Aorta (tissue), 5 donors: ENCODE data around the gene SELENOS. TPM values are rescaled to one million over a fixed set of nuclear protein-coding genes. Genes with fewer than 3 reads are reported as not detected.

ENCODE experiments used
- ATAC-seq: fragments of 200-7000 bp; cut with Tn5 transposase; one replicate; pipeline ENCODE4 v1.9.1; 2022; ENCODE audit warnings: moderate library complexity; ENCODE audit not compliant: low FRiP score
- DNase-seq, 2 donors: peaks; one replicate each; pipeline ENCODE4 v3.0.0-alpha.2; 2020
- H3K27ac ChIP-seq, 2 donors: one replicate each; pipeline ENCODE4 v1.5.1; 2013; ENCODE audit warnings: low read length in 2 of 2, mild to moderate bottlenecking in 2 of 2, moderate library complexity in 2 of 2, control low read depth in 1 of 2, inconsistent platforms in 1 of 2, low read depth in 1 of 2
- H3K27me3 ChIP-seq, 2 donors: one replicate each; pipeline ENCODE4 v1.6.1; 2013; ENCODE audit warnings: control low read depth in 1 of 2, low read length in 1 of 2, mild to moderate bottlenecking in 1 of 2, moderate library complexity in 1 of 2; ENCODE audit not compliant: insufficient read depth in 2 of 2, control insufficient read depth in 1 of 2
- H3K36me3 ChIP-seq, 2 donors: one replicate each; pipeline ENCODE4 v1.6.1; 2013; ENCODE audit warnings: control low read depth in 1 of 2, low read length in 1 of 2, mild to moderate bottlenecking in 1 of 2; ENCODE audit not compliant: insufficient read depth in 2 of 2, control insufficient read depth in 1 of 2
- H3K4me1 ChIP-seq, 2 donors: one replicate each; pipeline ENCODE4 v1.6.1; 2013; ENCODE audit warnings: low read length in 2 of 2, control low read depth in 1 of 2, mild to moderate bottlenecking in 1 of 2, moderate library complexity in 1 of 2; ENCODE audit not compliant: insufficient read depth in 2 of 2, control insufficient read depth in 1 of 2
- H3K4me3 ChIP-seq, 2 donors: one replicate each; pipeline ENCODE4 v1.5.1; 2013; ENCODE audit warnings: low read length in 2 of 2, control low read depth in 1 of 2, mild to moderate bottlenecking in 1 of 2
- H3K9me3 ChIP-seq: one replicate; pipeline ENCODE4 v1.6.1; 2013; ENCODE audit warnings: mild to moderate bottlenecking, low read length; ENCODE audit not compliant: control insufficient read depth
- WGBS, 2 donors: extraction: QIAGEN DNeasy Blood & Tissue Kit; methylation state at CpG; one replicate each; pipeline ENCODE4 v1.1.7; 2013; 5-methylcytosine and 5-hydroxymethylcytosine counted together
- intact Hi-C, 2 donors: fragments of 100-400 bp; cut with DNase I; formaldehyde crosslinking; loops; one replicate each; pipeline versions ENCODE4 v1.14.2 to v1.15.0; 2022
- polyA plus RNA-seq, 2 donors: library from polyadenylated mRNA; stranded (reverse); fragments of 200-250 nt; gene quantifications; one replicate each; pipeline ENCODE4 v1.2.3, GENCODE V29; 2013
- total RNA-seq, 2 donors: library from RNA; stranded (reverse); fragmentation: NEBNext Ultra II Directional; extraction: Animal tissue kit (Norgen Biotek cat#: 25700); gene quantifications; one replicate each; pipeline ENCODE4 v1.2.1, GENCODE V29; 2021
- donor health status: healthy with polysubstance abuse.
- donor health status: Bipolar disorder and iron deficiency.
- donor health status: DM: no; HTN: no; CAD: no.
- donor health status: DM: no; HTN: no; CAD: no.
- donor health status: DM: yes; HTN: yes; CAD: no.

SELENOS gene
- total and polyA plus RNA-seq, 4 donors, result 69.0 to 123 (median 94.7) TPM

DNA sequence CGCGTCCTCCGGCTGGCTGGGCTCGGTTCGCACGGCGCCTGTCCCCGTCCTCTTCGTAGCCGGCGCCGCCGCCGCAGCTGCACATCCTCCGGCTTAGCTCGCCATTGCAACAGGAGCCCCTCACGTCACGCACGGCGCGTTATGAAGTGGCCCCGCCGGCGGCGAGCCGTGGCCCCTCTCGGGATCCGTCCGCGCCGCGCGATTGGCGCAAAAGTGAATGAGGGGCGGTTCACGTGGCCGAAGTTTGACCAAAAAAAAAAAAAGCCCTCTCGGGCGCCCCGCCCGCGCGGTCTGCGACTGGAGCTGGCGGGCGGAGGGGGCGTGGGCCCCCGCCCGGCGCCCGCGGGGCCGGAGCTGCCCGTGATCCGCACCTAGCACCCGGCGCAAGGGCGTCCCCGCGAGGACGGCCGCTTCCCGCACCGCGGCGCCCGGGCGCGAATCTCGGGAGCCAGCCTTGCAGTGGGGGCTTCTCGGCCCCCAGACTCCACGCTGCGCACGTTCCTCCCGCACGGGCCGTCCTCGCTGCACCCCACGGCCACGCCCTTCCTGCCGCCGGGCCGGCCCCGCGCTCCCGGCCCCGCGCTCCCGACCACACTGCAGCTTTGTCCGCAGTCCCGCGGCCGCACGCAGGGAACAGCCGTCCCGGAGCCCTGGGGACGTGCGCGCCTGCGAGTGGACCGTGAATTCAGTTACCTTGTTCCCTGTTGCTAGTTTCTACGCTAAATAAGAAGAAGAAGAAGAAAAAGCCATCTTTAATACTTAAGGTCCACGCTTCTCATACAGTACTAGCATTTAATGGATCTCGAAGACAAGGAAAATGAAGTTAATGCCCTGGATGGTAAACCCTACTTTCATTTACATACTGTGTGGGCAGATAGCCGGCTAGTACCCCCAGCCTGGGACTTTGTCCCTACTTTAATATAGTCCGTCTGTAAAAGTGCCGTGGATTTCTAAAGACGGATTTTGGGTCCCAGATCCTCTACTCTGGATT lies 25.2 kb downstream of the SELENOS start, which contains the start of gene CHSY1:
Gene CHSY1, minus strand, starts transcription at position 219 of the 991 bp plus-strand sequence. CDS start 592 bp downstream, outside the sequence.
- DNase-seq, result peak; percentile 96 to 98
- peak within 1 kb of the TSS; percentile 73 to 92 for H3K27ac ChIP-seq
- H3K4me1 ChIP-seq, result peaks cover 0 to 2% of the 10 kb centered on the region in 2 donors
- peak within 1 kb of the TSS; percentile 65 to 70 for H3K4me3 ChIP-seq
- H3K27me3 ChIP-seq, result no peaks in the 10 kb centered on the region
- H3K36me3 ChIP-seq, result no peaks in the 10 kb centered on the region
- peak; percentile 93 for ATAC-seq
- intact Hi-C loops, result loop anchor here (1.0 to 10.0 kb wide), 6 partner anchors 55 to 337 kb away; partner anchors contain the start of gene LRRK1 (in 1 of the 2)
- WGBS, 2 donors, result 0% methylated on average over 71 to 108 of the region's 108 CpGs
- H3K9me3 ChIP-seq, result no peaks in the 10 kb centered on the region

DNA sequence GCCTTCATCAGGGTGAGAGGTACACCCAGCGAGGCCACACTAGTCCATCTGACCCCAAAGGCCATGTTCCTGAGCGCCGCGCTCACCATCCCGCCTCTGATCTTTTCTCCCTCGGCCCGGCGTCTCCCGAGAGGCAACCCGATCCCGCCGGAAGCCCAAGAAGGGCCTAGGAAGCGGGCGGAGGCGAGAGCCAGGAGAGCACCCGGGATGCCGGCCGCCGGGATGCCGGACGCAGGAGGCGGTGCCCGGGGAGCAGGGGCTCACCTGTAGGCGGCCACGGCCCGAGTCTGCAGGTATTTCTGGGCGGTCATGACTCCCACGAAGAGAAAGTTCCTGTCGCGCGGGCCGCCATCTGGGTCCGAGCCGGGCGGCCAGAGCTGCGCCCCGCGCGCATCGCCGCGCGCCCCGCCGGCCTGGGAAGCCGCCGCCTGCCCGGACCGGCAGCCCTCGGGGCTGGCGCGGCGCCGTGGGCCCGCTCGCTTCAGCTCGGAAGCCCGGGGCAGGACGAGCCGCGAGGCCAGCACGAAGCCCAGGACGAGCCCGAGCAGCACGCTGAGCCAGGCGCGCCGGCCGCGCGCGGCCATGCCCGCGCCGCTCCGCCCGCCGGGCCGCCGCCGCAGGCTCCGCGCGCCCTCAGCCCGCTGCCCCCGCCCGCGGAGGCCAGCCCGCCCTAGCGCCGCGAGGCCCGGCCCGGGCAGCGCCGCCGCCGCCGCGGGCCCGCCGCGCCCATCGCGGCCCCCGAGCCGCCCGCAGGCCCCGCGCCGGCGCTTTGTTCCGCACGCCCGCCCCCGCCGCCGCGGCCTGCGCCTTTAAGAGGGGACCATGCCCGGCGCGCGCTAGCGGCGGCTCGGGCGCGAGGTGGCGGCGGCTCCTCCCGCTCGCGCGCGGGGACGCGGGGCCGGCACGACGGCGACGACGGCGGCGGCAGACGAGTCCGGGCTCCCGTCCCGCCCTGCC lies 26.1 kb downstream of the SELENOS start:
- DNase-seq, result peak in 1 of 2 donors; percentile 83

DNA sequence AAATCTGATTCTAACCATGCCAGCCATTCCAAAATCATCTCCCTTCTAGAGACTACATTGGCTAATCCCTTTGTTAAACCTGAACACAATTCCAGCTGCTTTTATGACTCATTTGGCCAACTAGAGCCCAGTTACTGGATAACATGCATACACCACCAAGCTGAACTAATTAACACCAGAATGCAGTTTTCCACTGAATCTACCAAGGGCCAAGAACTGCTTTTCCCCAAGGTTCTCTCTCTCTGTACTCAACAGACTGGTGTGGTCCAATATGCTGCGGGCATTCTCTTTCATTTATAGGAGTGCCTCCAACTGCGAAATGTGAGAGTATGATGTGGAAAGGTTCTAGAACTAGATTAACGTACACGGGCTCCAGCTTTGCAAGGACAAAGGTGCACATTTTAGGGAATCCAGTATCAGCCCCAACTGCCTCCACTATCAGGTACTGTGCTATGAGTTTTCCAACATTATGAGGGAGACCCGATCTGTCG lies 26.9 kb downstream of the SELENOS start:
- WGBS, 2 donors, result 2 to 4% methylated on average over 6 of the region's 6 CpGs
- DNase-seq, result no peak
- Histone ChIP-seq H3K27ac (peak overlapping the region in 1 of 2 donors; percentile 11), H3K36me3 (no peaks in the 10 kb centered on the region), H3K9me3 (no peaks in the 10 kb centered on the region), H3K4me3 (peak overlapping the region; percentile 65 to 70), H3K27me3 (no peaks in the 10 kb centered on the region), H3K4me1 (peaks cover 2 to 7% of the 10 kb centered on the region in 2 donors)
- intact Hi-C loops, result loop anchor here (2.0 to 10.0 kb wide), 5 partner anchors 53 to 336 kb away; partner anchors contain the start of gene LRRK1 (in 1 of the 2)
- peak; percentile 1 for ATAC-seq

More for the DNA sequence above, 26.1 kb downstream of the SELENOS start:
- intact Hi-C loops, result loop anchor here (2.0 to 10.0 kb wide), 5 partner anchors 54 to 336 kb away; partner anchors contain the start of gene LRRK1 (in 1 of the 2)
- peak overlapping the region; percentile 33 to 92 for H3K27ac ChIP-seq
- ATAC-seq, result no peak
- H3K4me3 ChIP-seq, result peak overlapping the region; percentile 65 to 70
- H3K9me3 ChIP-seq, result no peaks in the 10 kb centered on the region
- H3K4me1 ChIP-seq, result peaks cover 2 to 4% of the 10 kb centered on the region in 2 donors
- H3K36me3 ChIP-seq, result no peaks in the 10 kb centered on the region
- H3K27me3 ChIP-seq, result no peaks in the 10 kb centered on the region
- 0 to 1% methylated on average over 88 to 150 of the region's 150 CpGs for WGBS, 2 donors

DNA sequence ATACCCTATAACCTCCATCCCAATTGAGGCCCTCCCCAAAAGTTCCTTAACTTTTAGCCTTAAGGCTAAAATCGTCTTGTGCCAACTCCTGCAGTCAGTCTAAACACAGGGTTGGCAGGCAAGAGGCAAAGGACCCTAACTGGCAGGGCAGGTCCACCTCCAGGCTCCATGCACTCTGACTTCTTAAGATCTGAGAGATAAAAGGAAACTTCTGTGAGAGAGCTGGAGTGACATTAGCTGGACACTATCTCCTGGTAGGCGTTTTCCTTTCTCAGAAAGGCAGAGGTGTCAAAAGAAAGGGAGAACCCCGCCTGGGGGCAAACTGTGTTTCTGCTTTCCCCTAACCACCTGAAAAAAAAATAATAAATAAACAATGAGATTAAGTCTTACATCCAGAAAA lies 29.0 kb downstream of the SELENOS start:
- WGBS, 2 donors, result 53 to 56% methylated on average over 3 of the region's 3 CpGs
- Histone ChIP-seq H3K4me1 (peaks cover 4 to 8% of the 10 kb centered on the region in 2 donors), H3K9me3 (no peaks in the 10 kb centered on the region), H3K36me3 (no peaks in the 10 kb centered on the region), H3K4me3 (no peak overlapping the region), H3K27me3 (no peaks in the 10 kb centered on the region), H3K27ac (no peak overlapping the region)
- no peak for ATAC-seq
- no peak for DNase-seq
- intact Hi-C loops, result loop anchor here in 1 of 2 donors (5.0 kb wide), 1 partner anchor 41 kb away; no protein-coding TSS in a partner anchor

DNA sequence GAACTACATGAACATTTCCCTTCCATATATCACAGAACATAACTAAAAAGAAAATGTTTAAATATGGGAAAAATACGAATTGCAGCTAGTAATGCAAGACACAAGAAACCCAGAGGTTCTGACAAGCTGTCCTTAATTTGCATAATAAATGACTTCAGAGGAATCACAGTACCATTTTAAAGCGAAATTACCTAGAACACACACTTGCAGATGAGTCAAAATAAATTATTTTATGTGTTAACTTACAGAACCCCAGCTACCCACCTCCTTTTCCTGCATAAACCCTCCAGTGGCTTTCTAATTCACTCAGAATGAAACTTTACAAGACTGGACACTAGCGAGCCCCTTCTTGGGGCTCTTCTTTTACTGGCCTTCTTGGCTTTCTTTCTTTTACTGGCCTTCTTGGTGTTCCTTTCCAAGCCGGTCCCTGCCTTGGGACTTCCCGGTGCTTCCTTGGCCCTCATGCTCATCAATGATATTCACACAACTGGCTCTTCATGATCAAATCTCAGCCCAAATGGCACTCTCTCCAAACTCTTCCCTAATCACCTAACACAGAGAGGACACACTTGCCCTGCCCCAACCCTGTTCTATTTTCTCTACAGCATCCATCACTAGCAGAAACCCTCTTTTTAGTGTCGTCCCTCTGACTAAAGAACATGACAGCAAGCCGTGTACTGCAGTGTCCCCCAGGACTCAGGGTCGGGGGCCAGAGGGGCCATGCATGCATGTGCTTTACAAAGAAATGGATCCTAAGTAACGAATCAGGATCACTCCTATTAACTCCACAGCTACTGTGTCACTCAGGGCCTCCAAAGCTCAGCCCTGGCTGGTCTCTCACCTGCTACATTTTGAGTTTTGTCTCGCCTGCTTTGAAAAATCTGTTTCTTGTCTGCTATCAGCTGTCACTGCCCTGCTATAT lies 30.2 kb downstream of the SELENOS start:
- Histone ChIP-seq H3K4me3 (no peak overlapping the region), H3K27me3 (no peaks in the 10 kb centered on the region), H3K9me3 (no peaks in the 10 kb centered on the region), H3K4me1 (peaks cover 4 to 8% of the 10 kb centered on the region in 2 donors), H3K27ac (peak overlapping the region; percentile 32 to 58), H3K36me3 (no peaks in the 10 kb centered on the region)
- DNase-seq (no peak), ATAC-seq (no peak)
- WGBS, 2 donors, result 78% methylated on average over 10 of the region's 10 CpGs
- intact Hi-C loops, result loop anchor here in 1 of 2 donors (5.0 kb wide), 1 partner anchor 40 kb away; no protein-coding TSS in a partner anchor

DNA sequence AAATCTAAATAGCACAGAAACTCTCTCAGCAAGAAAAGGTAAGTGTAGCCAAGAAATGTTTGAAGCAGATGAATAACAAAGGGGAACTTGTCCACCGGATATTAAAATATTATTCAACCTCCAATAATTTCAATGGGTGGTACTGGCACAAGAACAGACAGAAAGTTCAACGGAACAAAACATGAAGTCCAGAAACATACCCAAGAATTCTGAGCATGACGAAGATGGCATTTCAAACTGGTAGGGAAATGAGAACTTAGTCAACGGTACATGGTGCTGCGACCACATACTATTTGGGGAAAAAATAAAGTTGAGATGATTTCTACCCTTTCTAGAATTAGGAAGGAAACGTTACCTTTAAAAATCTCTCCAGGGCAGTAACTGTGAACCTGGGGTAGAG lies 30.9 kb downstream of the SELENOS start:
- no peak for DNase-seq
- intact Hi-C loops, result loop anchor here in 1 of 2 donors (5.0 kb wide), 1 partner anchor 39 kb away; no protein-coding TSS in a partner anchor
- peaks cover 4 to 8% of the 10 kb centered on the region in 2 donors for H3K4me1 ChIP-seq
- H3K4me3 ChIP-seq, result no peak overlapping the region
- WGBS, 2 donors, result 3 to 16% methylated on average over 6 of the region's 6 CpGs
- H3K9me3 ChIP-seq, result no peaks in the 10 kb centered on the region
- no peaks in the 10 kb centered on the region for H3K36me3 ChIP-seq
- H3K27me3 ChIP-seq, result no peaks in the 10 kb centered on the region
- no peak for ATAC-seq
- H3K27ac ChIP-seq, result peak overlapping the region in 1 of 2 donors; percentile 58

DNA sequence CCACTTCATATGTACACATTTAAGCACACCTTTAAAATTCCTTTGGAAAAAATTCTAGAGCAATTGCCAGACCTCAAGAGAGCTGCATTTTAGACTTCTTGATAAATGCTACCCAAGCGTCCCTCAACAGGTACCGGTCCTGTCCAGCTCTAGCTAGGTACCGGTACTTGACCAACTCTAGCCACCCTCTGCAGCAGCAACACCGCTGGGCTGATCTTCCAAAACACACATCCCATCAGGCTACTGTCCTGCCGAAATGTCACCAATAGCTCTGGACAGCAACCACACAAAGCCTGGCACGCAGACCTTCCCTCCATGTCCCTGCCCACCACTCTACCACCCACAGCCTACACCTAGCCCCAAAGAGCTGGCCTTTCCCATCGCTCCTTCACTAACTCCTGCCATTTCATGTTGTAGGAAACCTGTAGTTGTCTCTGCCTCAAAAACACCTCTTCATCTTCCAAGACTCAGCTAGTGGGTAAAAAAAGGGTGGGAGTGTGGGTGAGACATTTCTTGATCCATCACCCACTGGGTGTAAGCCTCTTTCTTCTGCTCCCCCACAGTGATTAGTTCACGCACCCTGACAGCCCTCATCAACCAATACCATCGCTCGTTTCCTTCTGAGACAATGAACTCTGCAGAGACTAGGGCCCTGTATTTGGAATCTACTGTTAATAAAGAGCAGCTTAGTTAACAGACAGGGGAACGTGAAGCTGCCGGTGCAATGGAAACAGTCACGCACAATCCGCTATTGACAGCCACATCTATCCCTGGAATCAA lies 32.2 kb downstream of the SELENOS start:
- intact Hi-C loops, result loop anchor here in 1 of 2 donors (5.0 kb wide), 1 partner anchor 38 kb away; no protein-coding TSS in a partner anchor

More for the DNA sequence above, 32.2 kb downstream of the SELENOS start:
- ATAC-seq (no peak), DNase-seq (no peak)
- Histone ChIP-seq H3K4me1 (peaks cover 4 to 8% of the 10 kb centered on the region in 2 donors), H3K36me3 (no peaks in the 10 kb centered on the region), H3K9me3 (no peaks in the 10 kb centered on the region), H3K27me3 (no peaks in the 10 kb centered on the region), H3K4me3 (no peak overlapping the region), H3K27ac (no peak overlapping the region)
- WGBS, 2 donors, result 93 to 94% methylated on average over 14 of the region's 14 CpGs
